Liver (tissue), 9 donors: Measurements from ENCODE around the gene QPCT. TPM values are rescaled to one million over a fixed set of nuclear protein-coding genes. Genes with fewer than 3 reads are reported as not detected.

Experiments
- DNase-seq: peaks from one replicate; pipeline ENCODE4 v3.0.0-alpha.2; 2017; ENCODE audit warnings: low spot score
- H3K27ac ChIP-seq, 2 donors: one replicate each; pipeline ENCODE4 v1.7.0; 2013; ENCODE audit warnings: inconsistent platforms in 2 of 2, low read length in 2 of 2, control low read depth in 1 of 2, low read depth in 1 of 2, mild to moderate bottlenecking in 1 of 2
- H3K27me3 ChIP-seq, 4 donors: one replicate each; pipeline versions ENCODE4 v1.6.1 to v1.7.0; 2013; ENCODE audit warnings: low read length in 3 of 4, inconsistent platforms in 1 of 4, mild to moderate bottlenecking in 1 of 4, moderate library complexity in 1 of 4; ENCODE audit not compliant: control insufficient read depth in 4 of 4, insufficient read depth in 4 of 4
- H3K36me3 ChIP-seq, 4 donors: one replicate each; pipeline versions ENCODE4 v1.6.1 to v1.7.0; 2013; ENCODE audit warnings: low read length in 3 of 4, mild to moderate bottlenecking in 3 of 4, low read depth in 1 of 4, moderate library complexity in 1 of 4; ENCODE audit not compliant: control insufficient read depth in 4 of 4, insufficient read depth in 3 of 4
- H3K4me1 ChIP-seq, 4 donors: one replicate each; pipeline versions ENCODE4 v1.6.1 to v1.7.0; 2013; ENCODE audit warnings: low read length in 3 of 4, mild to moderate bottlenecking in 3 of 4, moderate library complexity in 1 of 4; ENCODE audit not compliant: control insufficient read depth in 4 of 4, insufficient read depth in 4 of 4
- H3K4me3 ChIP-seq, 3 donors: one replicate each; pipeline versions ENCODE4 v1.6.1 to v1.7.0; 2013; ENCODE audit warnings: low read length in 3 of 3, control low read depth in 1 of 3, low read depth in 1 of 3, mild to moderate bottlenecking in 1 of 3
- H3K9ac ChIP-seq, 2 donors: one replicate each; pipeline ENCODE4 v1.7.0; 2013; ENCODE audit warnings: low read length in 2 of 2, mild to moderate bottlenecking in 2 of 2, moderate library complexity in 2 of 2, control low read depth in 1 of 2, low read depth in 1 of 2
- H3K9me3 ChIP-seq, 4 donors: one replicate each; pipeline versions ENCODE4 v1.6.1 to v1.7.0; 2013; ENCODE audit warnings: low read length in 3 of 4; ENCODE audit not compliant: control insufficient read depth in 4 of 4
- ATF3 ChIP-seq: IDR thresholded peaks from 2 replicates; pipeline ENCODE4 v1.6.1; 2016; ENCODE audit warnings: antibody characterized with exemption
- CTCF ChIP-seq: fragments of 150-350 bp; IDR thresholded peaks from 2 replicates; pipeline ENCODE4 v1.5.1; 2017; ENCODE audit warnings: improper control_type of control experiment, low read depth, low read length; ENCODE audit not compliant: missing input control
- EGR1 ChIP-seq, 2 donors: IDR thresholded peaks; 2 replicates each; pipeline ENCODE4 v1.6.1; 2016 to 2018; ENCODE audit warnings: antibody characterized with exemption in 2 of 2, low read depth in 2 of 2
- HNF4A ChIP-seq, 2 donors: conservative IDR thresholded peaks; 2 replicates each; pipeline ENCODE4 v1.6.1; 2016; ENCODE audit warnings: antibody characterized with exemption in 2 of 2, mild to moderate bottlenecking in 2 of 2
- HNF4G ChIP-seq: IDR thresholded peaks from 2 replicates; pipeline ENCODE4 v1.6.1; 2016; ENCODE audit warnings: antibody characterized with exemption
- JUND ChIP-seq, 2 donors: IDR thresholded peaks; 2 replicates each; pipeline ENCODE4 v1.6.1; 2016; ENCODE audit warnings: antibody characterized with exemption in 2 of 2
- MAX ChIP-seq: IDR thresholded peaks from 2 replicates; pipeline ENCODE4 v1.6.1; 2016; ENCODE audit warnings: antibody characterized with exemption
- NR2F2 ChIP-seq: IDR thresholded peaks from 2 replicates; pipeline ENCODE4 v1.6.1; 2016; ENCODE audit warnings: antibody characterized with exemption
- RAD21 ChIP-seq, 2 donors: IDR thresholded peaks; 2 replicates each; pipeline ENCODE4 v1.6.1; 2016; ENCODE audit warnings: antibody characterized with exemption in 2 of 2, mild to moderate bottlenecking in 2 of 2
- REST ChIP-seq: IDR thresholded peaks from 2 replicates; pipeline ENCODE4 v1.6.1; 2016; ENCODE audit warnings: antibody characterized with exemption, mild to moderate bottlenecking
- RXRA ChIP-seq, 2 donors: IDR thresholded peaks; 2 replicates each; pipeline ENCODE4 v1.6.1; 2017 to 2018; ENCODE audit warnings: antibody characterized with exemption in 2 of 2, mild to moderate bottlenecking in 1 of 2
- SP1 ChIP-seq: IDR thresholded peaks from 2 replicates; pipeline ENCODE4 v1.6.1; 2018; ENCODE audit warnings: antibody characterized with exemption, mild to moderate bottlenecking
- YY1 ChIP-seq: IDR thresholded peaks from 2 replicates; pipeline ENCODE4 v1.6.1; 2016; ENCODE audit warnings: antibody characterized with exemption, mild to moderate bottlenecking
- ZBTB33 ChIP-seq: IDR thresholded peaks from 2 replicates; pipeline ENCODE4 v1.6.1; 2016; ENCODE audit warnings: antibody characterized with exemption
- WGBS: extraction: QIAGEN DNeasy Blood & Tissue Kit; methylation state at CpG from one replicate; pipeline ENCODE4 v1.1.7; 2013; 5-methylcytosine and 5-hydroxymethylcytosine counted together
- polyA plus RNA-seq, 2 donors: library from polyadenylated mRNA; stranded (reverse) in 1 of 2; unstranded in 1 of 2; fragments of 200-250 nt in 1 of 2; fragments of >200 nt in 1 of 2; fragmentation: Nextera tagmentation in 1 of 2; extraction: Ambion mirVana in 1 of 2; gene quantifications; one replicate each; pipeline versions ENCODE4 v1.2.1 to v1.2.3, GENCODE V29; 2013 to 2015
- total RNA-seq, 2 donors: library from RNA; depleted of rRNA; stranded (reverse); fragments of >200 nt; gene quantifications; one replicate each; pipeline ENCODE4 v1.2.3, GENCODE V29; 2014
- donor health status: healthy.
- donor health status: healthy.
- donor health status: healthy.
- donor health status: healthy.
- donor health status: healthy.

The QPCT gene
- total and polyA plus RNA-seq, 4 donors: 0.61 to 3.0 (median 1.2) TPM

- H3K27ac ChIP-seq: no peak overlapping the region
- no peak for DNase-seq
- H3K9me3 ChIP-seq: no peaks in the 10 kb centered on the region
- H3K4me3 ChIP-seq: no peak overlapping the region
- no peaks in the 10 kb centered on the region for H3K36me3 ChIP-seq
- no peak overlapping the region for H3K9ac ChIP-seq
- TF ChIP-seq CTCF: no peak
- TF ChIP-seq ATF3: no peak
- no peak for TF ChIP-seq ZBTB33
- TF ChIP-seq EGR1 (IDR thresholded peaks at IDR 0.05; ENCODE audit: low read depth in 2 of 2): no peak
- no peak for TF ChIP-seq RAD21 (IDR thresholded peaks at IDR 0.05)
- no peak for TF ChIP-seq RXRA (IDR thresholded peaks at IDR 0.05)
- no peak for TF ChIP-seq REST
- TF ChIP-seq MAX: no peak
- TF ChIP-seq HNF4G: no peak
- TF ChIP-seq SP1: no peak
- TF ChIP-seq NR2F2: no peak
- no peak for TF ChIP-seq YY1
- TF ChIP-seq HNF4A (conservative IDR thresholded peaks at IDR 0.05): no peak
- TF ChIP-seq JUND (IDR thresholded peaks at IDR 0.05): no peak
- 83% methylated on average over 9 of the region's 9 CpGs for WGBS
- no peaks in the 10 kb centered on the region for H3K4me1 ChIP-seq
- H3K27me3 ChIP-seq: no peaks in the 10 kb centered on the region
Measured at GRCh38 chr2:37376421-37377186, 32.2 kb downstream of the QPCT start.

- H3K4me1 ChIP-seq: no peaks in the 10 kb centered on the region
- H3K9ac ChIP-seq: no peak overlapping the region
- DNase-seq: no peak
- WGBS: 65% methylated on average over 3 of the region's 3 CpGs
- H3K9me3 ChIP-seq: no peaks in the 10 kb centered on the region
- TF ChIP-seq CTCF: no peak
- TF ChIP-seq YY1: no peak
- H3K27me3 ChIP-seq: no peaks in the 10 kb centered on the region
- H3K27ac ChIP-seq: no peak overlapping the region
- H3K4me3 ChIP-seq: no peak overlapping the region
- H3K36me3 ChIP-seq: no peaks in the 10 kb centered on the region
Measured at GRCh38 chr2:37377187-37377532, 32.7 kb downstream of the QPCT start.
